Stimulated activated naive CD8-positive, alpha-beta T cell treated with anti-CD3 and anti-CD28 coated beads, Interleukin-15, amount 100 ng/mL, for 72 hours (primary cell): ENCODE results near the gene CD33.
"Not testable (repeated sequence)": the region's sequence is repeated elsewhere in the genome, so short reads cannot be mapped to it uniquely, and the experiment has no call there.

Experiments used
- ATAC-seq: fragments of 150-1000 bp; cut with Tn5 transposase; 2 replicates; pipeline ENCODE4 v1.10.0; 2021; ENCODE audit warnings: mild to moderate bottlenecking, moderate library complexity
- DNase-seq, 2 donors: peaks; one replicate each; pipeline ENCODE4 v3.0.0; 2021 to 2022
- H3K27ac Mint-ChIP-seq, 2 donors: one replicate each; pipeline ENCODE4 v1.8.0; 2022; ENCODE audit warnings: mild to moderate bottlenecking in 2 of 2, mixed read lengths in 2 of 2, moderate library complexity in 2 of 2
- H3K27me3 Mint-ChIP-seq: one replicate; pipeline ENCODE4 v1.8.0; 2022; ENCODE audit warnings: mixed read lengths
- H3K4me1 Mint-ChIP-seq: one replicate; pipeline ENCODE4 v1.8.0; 2022; ENCODE audit warnings: mild to moderate bottlenecking, mixed read lengths
- H3K4me3 Mint-ChIP-seq, 2 donors: one replicate each; pipeline ENCODE4 v1.8.0; 2022; ENCODE audit warnings: mild to moderate bottlenecking in 2 of 2, mixed read lengths in 2 of 2, moderate library complexity in 1 of 2
- H3K9me3 Mint-ChIP-seq, 2 donors: one replicate each; pipeline ENCODE4 v1.8.0; 2022; ENCODE audit warnings: mixed read lengths in 2 of 2

The CD33 gene

GRCh38 chr19:51224898-51225393, at the start of gene CD33:
CD33 (plus strand) TSS chr19:51225080; CDS start chr19:51225119, 39 bp downstream.
- H3K27ac Mint-ChIP-seq, DNase-seq, ATAC-seq, H3K9me3 Mint-ChIP-seq: not testable (repeated sequence)
- H3K4me3 Mint-ChIP-seq: peak within 1 kb of the TSS in 1 of 2 donors; percentile 61
- peaks cover 10% of the 10 kb centered on the region for H3K4me1 Mint-ChIP-seq
- peaks cover 87% of the 10 kb centered on the region for H3K27me3 Mint-ChIP-seq

GRCh38 chr19:51179256-51179655, 45.6 kb upstream of the CD33 start:
- Mint-ChIP-seq H3K4me1 (no peaks in the 10 kb centered on the region), H3K4me3 (no peak overlapping the region), H3K27ac (peak overlapping the region in 1 of 2 donors; percentile 17), H3K9me3 (no peaks in the 10 kb centered on the region), H3K27me3 (peaks cover 12% of the 10 kb centered on the region)
- DNase-seq (no peak), ATAC-seq (no peak)

GRCh38 chr19:51181377-51181912, 43.4 kb upstream of the CD33 start:
- H3K4me1 Mint-ChIP-seq: no peaks in the 10 kb centered on the region

GRCh38 chr19:51181913-51182419, 42.9 kb upstream of the CD33 start:
- peaks cover 34% of the 10 kb centered on the region for H3K27me3 Mint-ChIP-seq
- ATAC-seq (peak; percentile 27), DNase-seq (no peak)
- H3K9me3 Mint-ChIP-seq: no peaks in the 10 kb centered on the region
- no peak overlapping the region for H3K27ac Mint-ChIP-seq
- H3K4me1 Mint-ChIP-seq: no peaks in the 10 kb centered on the region
- peak overlapping the region in 1 of 2 donors; percentile 12 for H3K4me3 Mint-ChIP-seq

More at GRCh38 chr19:51181377-51181912, 43.4 kb upstream of the CD33 start:
- DNase-seq (no peak), ATAC-seq (no peak)
- no peak overlapping the region for H3K4me3 Mint-ChIP-seq
- peaks cover 33% of the 10 kb centered on the region for H3K27me3 Mint-ChIP-seq
- H3K9me3 Mint-ChIP-seq: no peaks in the 10 kb centered on the region
- no peak overlapping the region for H3K27ac Mint-ChIP-seq

GRCh38 chr19:51183629-51184028, 41.3 kb upstream of the CD33 start:
- no peak overlapping the region for H3K4me3 Mint-ChIP-seq
- ATAC-seq (no peak), DNase-seq (no peak)
- H3K27ac Mint-ChIP-seq: peak overlapping the region in 1 of 2 donors; percentile 68
- H3K9me3 Mint-ChIP-seq: no peaks in the 10 kb centered on the region
- H3K4me1 Mint-ChIP-seq: no peaks in the 10 kb centered on the region
- peaks cover 34% of the 10 kb centered on the region for H3K27me3 Mint-ChIP-seq

- Mint-ChIP-seq H3K27ac (no peak overlapping the region), H3K27me3 (peaks cover 34% of the 10 kb centered on the region), H3K4me3 (no peak overlapping the region), H3K4me1 (no peaks in the 10 kb centered on the region), H3K9me3 (no peaks in the 10 kb centered on the region)
- ATAC-seq (no peak), DNase-seq (no peak)
These were observed 39.6 kb upstream of the CD33 start for GRCh38 chr19:51185069-51185867.

GRCh38 chr19:51185868-51186215, 39.0 kb upstream of the CD33 start:
- no peaks in the 10 kb centered on the region for H3K4me1 Mint-ChIP-seq
- no peak overlapping the region for H3K27ac Mint-ChIP-seq
- no peak for DNase-seq
- ATAC-seq: no peak
- peaks cover 34% of the 10 kb centered on the region for H3K27me3 Mint-ChIP-seq
- no peaks in the 10 kb centered on the region for H3K9me3 Mint-ChIP-seq
- H3K4me3 Mint-ChIP-seq: no peak overlapping the region

- Mint-ChIP-seq H3K4me3 (no peak overlapping the region), H3K27me3 (peaks cover 34% of the 10 kb centered on the region), H3K27ac (no peak overlapping the region), H3K4me1 (no peaks in the 10 kb centered on the region), H3K9me3 (no peaks in the 10 kb centered on the region)
- DNase-seq (no peak), ATAC-seq (no peak)
These were observed 38.6 kb upstream of the CD33 start for GRCh38 chr19:51186323-51186722.

GRCh38 chr19:51187395-51188226, 37.3 kb upstream of the CD33 start:
- H3K4me3 Mint-ChIP-seq: no peak overlapping the region
- ATAC-seq (no peak), DNase-seq (no peak)
- H3K4me1 Mint-ChIP-seq: no peaks in the 10 kb centered on the region
- no peaks in the 10 kb centered on the region for H3K9me3 Mint-ChIP-seq
- peaks cover 34% of the 10 kb centered on the region for H3K27me3 Mint-ChIP-seq
- peak overlapping the region in 1 of 2 donors; percentile 43 for H3K27ac Mint-ChIP-seq

- peaks cover 33% of the 10 kb centered on the region for H3K27me3 Mint-ChIP-seq
- no peak overlapping the region for H3K4me3 Mint-ChIP-seq
- H3K9me3 Mint-ChIP-seq: no peaks in the 10 kb centered on the region
These were observed 36.7 kb upstream of the CD33 start for GRCh38 chr19:51188227-51188559.

GRCh38 chr19:51192689-51193088, 32.2 kb upstream of the CD33 start:
- H3K27ac Mint-ChIP-seq: no peak overlapping the region
- no peaks in the 10 kb centered on the region for H3K9me3 Mint-ChIP-seq
- ATAC-seq (no peak), DNase-seq (no peak)
- H3K4me1 Mint-ChIP-seq: peaks cover 8% of the 10 kb centered on the region
- H3K27me3 Mint-ChIP-seq: peaks cover 7% of the 10 kb centered on the region
- no peak overlapping the region for H3K4me3 Mint-ChIP-seq

More at GRCh38 chr19:51188227-51188559, 36.7 kb upstream of the CD33 start:
- ATAC-seq (no peak), DNase-seq (no peak)
- Mint-ChIP-seq H3K4me1 (no peaks in the 10 kb centered on the region), H3K27ac (peak overlapping the region in 1 of 2 donors; percentile 42)

GRCh38 chr19:51194527-51195315, 30.2 kb upstream of the CD33 start:
- H3K4me3 Mint-ChIP-seq: no peak overlapping the region
- H3K9me3 Mint-ChIP-seq: no peaks in the 10 kb centered on the region
- peaks cover 11% of the 10 kb centered on the region for H3K27me3 Mint-ChIP-seq
- ATAC-seq (peak; percentile 86), DNase-seq (no peak)
- H3K27ac Mint-ChIP-seq: no peak overlapping the region
- H3K4me1 Mint-ChIP-seq: peaks cover 8% of the 10 kb centered on the region

GRCh38 chr19:51195316-51195586, 29.6 kb upstream of the CD33 start:
- DNase-seq (no peak), ATAC-seq (no peak)
- Mint-ChIP-seq H3K9me3 (no peaks in the 10 kb centered on the region), H3K4me3 (no peak overlapping the region), H3K27me3 (peaks cover 16% of the 10 kb centered on the region), H3K4me1 (peaks cover 8% of the 10 kb centered on the region), H3K27ac (no peak overlapping the region)

GRCh38 chr19:51195616-51196015, 29.3 kb upstream of the CD33 start:
- peaks cover 8% of the 10 kb centered on the region for H3K4me1 Mint-ChIP-seq
- no peaks in the 10 kb centered on the region for H3K9me3 Mint-ChIP-seq
- ATAC-seq (no peak), DNase-seq (no peak)
- peaks cover 20% of the 10 kb centered on the region for H3K27me3 Mint-ChIP-seq
- no peak overlapping the region for H3K4me3 Mint-ChIP-seq
- no peak overlapping the region for H3K27ac Mint-ChIP-seq

GRCh38 chr19:51196181-51196580, 28.7 kb upstream of the CD33 start:
- H3K4me3 Mint-ChIP-seq: no peak overlapping the region
- ATAC-seq (no peak), DNase-seq (no peak)
- H3K4me1 Mint-ChIP-seq: peaks cover 8% of the 10 kb centered on the region
- peaks cover 25% of the 10 kb centered on the region for H3K27me3 Mint-ChIP-seq
- no peak overlapping the region for H3K27ac Mint-ChIP-seq
- H3K9me3 Mint-ChIP-seq: no peaks in the 10 kb centered on the region
